Right lung (tissue), 5 donors: ENCODE data around the gene ZBED4. TPM values are rescaled to one million over a fixed set of nuclear protein-coding genes. Genes with fewer than 3 reads are reported as not detected.

Experiments
- DNase-seq, 2 donors: peaks; one replicate each; pipeline ENCODE4 v3.0.0-alpha.2; 2013
- polyA plus RNA-seq, 5 donors: library from polyadenylated mRNA; unstranded; fragments of 120-200 nt; gene quantifications; one replicate each; pipeline versions ENCODE4 v1.2.1 to v1.2.3, GENCODE V29; 2013; ENCODE audit warnings: inconsistent platforms in 1 of 5, low replicate concordance in 1 of 5; ENCODE audit not compliant: insufficient read length in 5 of 5, insufficient read depth in 1 of 5

ZBED4 gene
- polyA plus RNA-seq, 5 donors = 13.1 to 16.5 (median 16.4) TPM

DNA sequence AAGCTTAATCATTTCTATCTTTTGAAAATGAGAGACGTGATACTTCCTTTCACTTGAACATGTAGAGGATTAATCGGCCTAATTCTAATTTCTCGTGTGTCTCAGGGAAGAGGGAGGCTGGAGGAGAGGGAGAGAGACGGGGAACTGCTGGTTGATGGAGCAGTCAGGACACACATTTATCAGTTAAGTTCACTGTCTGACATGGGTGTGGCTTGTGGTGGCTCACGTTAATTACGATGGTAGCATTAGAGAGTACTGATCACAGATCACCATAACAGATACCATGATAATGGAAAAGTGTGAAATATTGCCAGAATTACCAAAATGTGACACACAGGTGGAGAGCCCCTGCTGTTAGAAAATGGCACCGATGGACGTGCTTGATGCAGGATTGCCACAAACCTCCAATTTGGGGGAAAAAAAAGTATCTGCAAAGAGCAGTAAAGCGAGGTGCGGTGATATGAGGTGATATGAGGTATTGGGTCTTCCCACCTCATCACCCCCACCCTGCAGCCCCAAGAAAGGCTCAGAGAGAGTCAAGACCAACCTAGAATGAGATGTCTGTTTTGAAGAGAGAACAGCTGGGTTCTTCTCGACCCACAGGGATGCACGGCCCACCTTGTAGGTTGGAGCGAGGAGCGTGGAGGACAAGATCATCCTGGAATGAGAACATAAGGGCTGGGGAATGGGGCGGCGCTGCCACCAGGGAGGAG, 19.7 kb downstream of the ZBED4 start:
- DNase-seq = no peak

- no peak for DNase-seq
Observed at GRCh38 chr22:49877642-49878041, 24.0 kb downstream of the ZBED4 start.

DNA sequence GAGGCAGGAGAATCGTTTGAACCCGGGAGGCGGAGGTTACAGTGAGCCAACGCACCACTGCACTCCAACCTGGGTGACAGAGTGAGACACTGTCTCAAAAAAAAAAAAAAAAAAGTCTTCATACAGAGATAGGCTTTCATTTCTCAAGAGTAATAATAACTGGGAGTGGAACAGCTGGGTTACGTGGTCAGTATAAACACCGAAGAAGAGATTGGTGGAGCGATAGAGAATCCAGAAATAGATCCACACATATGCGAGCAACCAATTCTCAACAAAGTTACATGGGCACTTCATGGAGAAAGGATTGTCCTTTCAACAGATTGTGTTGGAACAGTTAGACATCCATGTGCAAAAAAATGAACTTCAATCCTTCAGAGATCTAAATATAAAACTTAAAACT, 24.6 kb downstream of the ZBED4 start:
- DNase-seq = no peak

DNA sequence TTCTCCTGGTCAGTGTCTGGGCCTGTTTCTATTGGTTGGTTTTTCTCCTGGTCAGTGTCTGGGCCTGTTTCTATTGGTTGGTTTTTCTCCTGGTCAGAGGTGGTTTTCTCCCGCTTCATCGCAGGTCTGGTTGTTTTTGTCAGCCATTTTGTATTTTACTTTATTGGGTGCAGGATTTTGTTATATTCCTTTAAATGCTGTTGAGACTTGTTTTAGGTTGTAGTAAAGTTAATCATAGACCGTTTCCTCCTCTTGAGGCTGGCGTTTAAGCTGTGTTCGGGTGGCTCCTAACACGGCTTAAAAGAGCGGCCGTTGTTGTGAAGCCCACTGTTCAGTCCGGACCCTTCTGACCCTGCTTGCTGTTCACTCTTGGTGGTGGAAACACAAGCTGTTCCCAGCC, 26.2 kb downstream of the ZBED4 start:
- no peak for DNase-seq

GRCh38 chr22:49880281-49880680, 26.6 kb downstream of the ZBED4 start:
- DNase-seq = no peak

- no peak for DNase-seq
Observed at GRCh38 chr22:49881856-49882255, 28.2 kb downstream of the ZBED4 start.

GRCh38 chr22:49882519-49883293, 29.1 kb downstream of the ZBED4 start:
- no peak for DNase-seq

- no peak for DNase-seq
Observed at GRCh38 chr22:49883294-49883640, 29.6 kb downstream of the ZBED4 start.

DNA sequence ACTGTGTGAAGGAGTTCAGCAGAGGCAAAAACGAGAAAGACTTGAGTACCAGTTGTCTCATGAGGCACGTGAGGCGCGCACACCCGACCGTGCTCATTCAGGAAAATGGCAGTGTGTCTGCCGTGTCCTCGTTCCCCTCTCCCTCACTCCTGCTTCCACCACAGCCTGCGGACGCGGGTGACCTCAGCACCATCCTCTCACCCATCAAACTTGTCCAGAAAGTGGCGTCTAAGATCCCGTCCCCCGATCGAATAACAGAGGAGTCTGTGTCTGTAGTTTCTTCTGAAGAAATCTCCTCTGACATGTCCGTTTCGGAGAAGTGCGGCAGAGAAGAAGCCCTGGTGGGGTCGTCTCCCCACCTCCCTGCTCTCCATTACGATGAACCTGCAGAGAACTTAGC, 30.4 kb downstream of the ZBED4 start:
- no peak for DNase-seq

- DNase-seq = no peak
Observed at GRCh38 chr22:49884503-49885260, 31.0 kb downstream of the ZBED4 start.

- DNase-seq = no peak
Observed at GRCh38 chr22:49885281-49885680, 31.6 kb downstream of the ZBED4 start.

DNA sequence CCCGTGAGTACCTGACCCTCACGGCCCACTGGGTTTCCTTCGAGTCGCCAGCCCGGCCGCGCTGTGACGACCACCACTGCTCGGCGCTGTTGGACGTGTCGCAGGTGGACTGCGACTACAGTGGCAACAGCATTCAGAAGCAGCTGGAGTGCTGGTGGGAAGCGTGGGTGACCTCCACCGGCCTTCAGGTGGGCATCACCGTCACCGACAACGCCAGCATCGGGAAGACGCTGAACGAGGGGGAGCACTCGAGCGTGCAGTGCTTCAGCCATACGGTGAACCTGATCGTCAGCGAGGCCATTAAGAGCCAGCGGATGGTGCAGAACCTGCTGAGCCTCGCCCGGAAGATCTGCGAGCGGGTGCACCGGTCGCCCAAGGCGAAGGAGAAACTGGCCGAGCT, 32.2 kb downstream of the ZBED4 start:
- no peak for DNase-seq

- no peak for DNase-seq
Observed at GRCh38 chr22:49886346-49887063, 32.9 kb downstream of the ZBED4 start.

GRCh38 chr22:49887064-49887451, 33.4 kb downstream of the ZBED4 start:
- no peak for DNase-seq

DNA sequence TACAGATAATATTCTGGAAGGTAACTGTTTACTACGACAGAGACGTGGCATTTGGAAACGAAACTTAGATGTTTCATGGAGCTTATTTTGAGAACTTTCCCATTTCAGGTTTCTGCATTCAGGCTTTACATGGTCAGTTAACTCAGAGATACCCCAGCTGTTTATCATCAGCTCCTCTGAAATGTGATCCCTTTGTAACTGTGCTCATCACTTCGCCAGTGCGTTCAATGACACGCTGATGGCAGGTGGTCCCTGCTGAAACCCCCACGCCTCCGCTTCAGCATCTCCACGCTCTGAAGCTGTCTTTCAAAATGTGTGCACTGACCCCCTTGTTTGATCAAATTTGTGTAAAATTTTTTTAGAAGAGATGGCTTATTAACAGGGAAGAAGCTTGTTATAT, 34.1 kb downstream of the ZBED4 start:
- no peak for DNase-seq

DNA sequence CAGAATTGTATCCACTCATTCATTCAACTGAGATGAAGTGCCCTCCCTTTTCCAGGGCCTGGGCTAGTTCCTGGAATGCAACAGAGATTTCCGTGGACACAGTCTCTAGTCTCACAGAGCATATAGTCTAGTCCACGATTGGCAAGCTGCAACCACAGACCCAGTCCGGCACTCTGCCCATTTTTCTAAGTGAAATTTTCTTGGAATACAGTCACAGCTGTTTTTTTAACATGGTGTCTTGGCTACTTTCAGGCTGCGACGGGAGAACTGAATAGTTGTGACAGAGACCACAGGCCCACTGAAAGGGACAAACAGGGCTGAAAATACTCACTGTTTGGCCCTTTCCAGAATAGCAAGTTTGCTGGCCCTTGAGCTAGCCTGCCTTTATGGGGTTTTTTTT, 35.4 kb downstream of the ZBED4 start:
- no peak for DNase-seq

DNA sequence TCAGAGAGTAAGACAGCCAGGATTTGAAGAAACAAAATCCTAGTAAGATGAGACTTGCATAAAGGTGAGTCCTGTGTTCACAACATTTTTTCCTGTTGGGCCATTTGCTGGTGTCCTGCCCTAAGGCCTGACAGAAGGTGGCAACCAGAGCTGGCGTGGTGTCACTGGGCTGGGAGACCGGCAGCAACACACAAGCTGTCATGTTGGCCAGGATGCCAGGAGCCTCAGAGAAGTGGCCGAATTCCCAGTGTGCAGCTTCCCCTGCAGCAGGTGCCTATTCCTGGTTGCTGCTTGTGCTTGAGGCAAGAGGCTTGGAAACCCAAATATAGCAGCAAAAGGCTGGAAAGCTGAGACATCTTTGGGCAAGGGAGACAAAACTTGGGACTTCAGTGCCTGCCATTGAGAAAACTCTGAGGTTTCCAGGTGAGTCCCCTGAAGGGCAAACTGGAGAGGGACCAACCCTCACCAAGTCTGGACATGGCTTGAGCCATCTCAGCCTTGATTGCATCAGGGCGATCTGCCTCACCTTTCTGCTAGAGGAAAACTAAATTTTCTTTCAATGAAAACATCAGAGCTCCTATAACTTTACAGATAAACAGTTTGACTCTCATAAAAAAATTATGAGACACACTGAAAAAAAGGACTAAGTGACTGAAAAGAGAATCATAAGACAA, 38.7 kb downstream of the ZBED4 start:
- DNase-seq = no peak

GRCh38 chr22:49893025-49893424, 39.4 kb downstream of the ZBED4 start:
- DNase-seq = no peak

GRCh38 chr22:49894322-49895054, 40.8 kb downstream of the ZBED4 start:
- no peak for DNase-seq

- no peak for DNase-seq
Observed at GRCh38 chr22:49896201-49896600, 42.6 kb downstream of the ZBED4 start.
